Neural cell (in vitro differentiated cells): ENCODE measurements around the gene PHLPP1.

Experiments
- MXI1 ChIP-seq: fragments of 450-650 bp; conservative IDR thresholded peaks from 2 replicates; pipeline ENCODE4 v1.6.1; 2014; ENCODE audit warnings: antibody characterized with exemption, mild to moderate bottlenecking; ENCODE audit not compliant: poor library complexity, severe bottlenecking
- POLR2AphosphoS5 ChIP-seq: IDR thresholded peaks from 2 replicates; pipeline ENCODE4 v1.6.1; 2012
- RAD21 ChIP-seq: fragments of 450-650 bp; conservative IDR thresholded peaks from 2 replicates; pipeline ENCODE4 v1.6.1; 2014; ENCODE audit warnings: antibody characterized with exemption, mild to moderate bottlenecking, moderate library complexity
- TAF1 ChIP-seq: IDR thresholded peaks from 2 replicates; pipeline ENCODE4 v1.6.1; 2012; ENCODE audit warnings: low read depth
- TF ChIP-seq, protein P1 (sequence below): fragments of 450-650 bp; IDR thresholded peaks from 2 replicates; pipeline ENCODE4 v1.5.1; 2014; ENCODE audit warnings: antibody characterized with exemption, mild to moderate bottlenecking, moderate library complexity; ENCODE audit not compliant: poor library complexity, severe bottlenecking

DNA sequence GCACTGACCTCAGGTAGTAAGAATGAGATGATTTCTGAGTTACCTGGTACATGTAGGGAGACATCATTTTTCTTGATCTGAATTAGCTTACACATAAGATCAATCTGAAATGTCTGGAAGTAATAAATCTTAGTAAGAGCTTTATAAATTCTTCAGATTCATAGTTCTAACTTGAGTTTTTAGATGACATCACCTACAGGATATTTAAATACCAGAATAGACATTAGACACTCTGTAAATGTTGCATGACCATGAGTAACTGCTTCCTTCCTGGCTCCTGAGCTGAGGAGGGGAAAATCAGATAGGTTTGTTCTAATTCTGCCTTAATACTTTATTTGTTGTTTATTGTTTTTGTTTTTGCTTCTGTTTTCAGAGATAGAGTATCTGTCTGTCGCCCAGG is 181.8 kb downstream of the PHLPP1 start:
- TF ChIP-seq, protein P1, sequence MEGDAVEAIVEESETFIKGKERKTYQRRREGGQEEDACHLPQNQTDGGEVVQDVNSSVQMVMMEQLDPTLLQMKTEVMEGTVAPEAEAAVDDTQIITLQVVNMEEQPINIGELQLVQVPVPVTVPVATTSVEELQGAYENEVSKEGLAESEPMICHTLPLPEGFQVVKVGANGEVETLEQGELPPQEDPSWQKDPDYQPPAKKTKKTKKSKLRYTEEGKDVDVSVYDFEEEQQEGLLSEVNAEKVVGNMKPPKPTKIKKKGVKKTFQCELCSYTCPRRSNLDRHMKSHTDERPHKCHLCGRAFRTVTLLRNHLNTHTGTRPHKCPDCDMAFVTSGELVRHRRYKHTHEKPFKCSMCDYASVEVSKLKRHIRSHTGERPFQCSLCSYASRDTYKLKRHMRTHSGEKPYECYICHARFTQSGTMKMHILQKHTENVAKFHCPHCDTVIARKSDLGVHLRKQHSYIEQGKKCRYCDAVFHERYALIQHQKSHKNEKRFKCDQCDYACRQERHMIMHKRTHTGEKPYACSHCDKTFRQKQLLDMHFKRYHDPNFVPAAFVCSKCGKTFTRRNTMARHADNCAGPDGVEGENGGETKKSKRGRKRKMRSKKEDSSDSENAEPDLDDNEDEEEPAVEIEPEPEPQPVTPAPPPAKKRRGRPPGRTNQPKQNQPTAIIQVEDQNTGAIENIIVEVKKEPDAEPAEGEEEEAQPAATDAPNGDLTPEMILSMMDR = no peak
- TF ChIP-seq POLR2AphosphoS5 (no peak), RAD21 (no peak), TAF1 (no peak), MXI1 (no peak)
